ENCODE data around the gene PI4KB. TPM values are rescaled to one million over a fixed set of nuclear protein-coding genes. Genes with fewer than 3 reads are reported as not detected.

PI4KB gene
- total and polyA plus RNA-seq, 2 of the 13 experiments (the other 11 are each of a cell fraction or from before 2014, with no cell fraction given), result 19.5 to 29.3 TPM

DNA sequence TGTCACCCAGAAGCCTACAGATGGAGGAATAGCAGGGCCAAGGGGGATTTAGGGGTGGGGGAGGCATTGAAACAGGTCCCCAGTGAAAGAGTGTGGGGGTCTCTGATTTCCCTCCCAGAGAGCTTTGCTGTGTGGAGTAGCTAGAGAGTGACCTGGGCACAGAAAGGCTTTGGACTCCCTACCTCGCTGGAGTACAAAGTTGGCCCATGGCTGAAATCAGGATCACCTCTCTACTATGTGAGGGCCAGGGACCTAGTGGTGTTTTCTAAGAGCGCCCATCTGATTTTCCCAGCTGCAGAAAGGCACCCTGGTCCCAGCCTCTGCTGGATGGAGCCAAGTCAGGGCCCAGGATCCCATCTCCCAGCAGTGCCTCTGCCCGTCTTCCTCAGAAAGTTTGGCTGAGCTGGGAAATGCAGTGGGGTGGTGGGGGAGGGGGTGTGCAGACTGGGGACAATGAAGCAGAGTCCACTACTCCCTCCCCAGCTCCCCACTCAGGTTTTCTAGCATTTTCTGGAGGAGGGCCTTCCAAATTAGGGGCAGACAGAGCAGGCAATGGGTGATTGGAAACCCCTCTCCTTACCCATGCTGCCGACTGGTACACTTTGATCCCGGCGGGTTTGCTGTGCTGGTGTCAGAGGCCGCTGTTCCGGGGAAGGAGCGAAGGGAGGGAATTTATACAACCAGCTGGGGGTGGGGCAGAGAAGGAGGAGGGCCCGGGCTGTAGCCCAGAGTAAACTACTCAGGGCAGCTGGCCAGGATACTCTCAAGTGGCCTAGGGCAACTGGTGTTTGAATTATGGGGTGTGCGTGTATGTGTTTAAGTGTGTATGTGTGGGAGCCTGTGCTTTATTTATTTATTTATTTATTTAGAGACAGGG, 45.1 kb upstream of the PI4KB start, which contains the start of gene SELENBP1 (continued):
- TF ChIP-seq ATAD3A (CRISPR knock-in tag; IDR thresholded peaks at IDR 0.05) (no peak), REXO4 (CRISPR knock-in tag; IDR thresholded peaks at IDR 0.05; ENCODE audit: borderline replicate concordance) (no peak), ETV5 (CRISPR knock-in tag; IDR thresholded peaks at IDR 0.05; ENCODE audit: borderline replicate concordance) (peak; percentile 39; the same call in 1 of the 2 replicates), ASH2L (IDR thresholded peaks at IDR 0.05; ENCODE audit: insufficient read length, low read depth, low read length) (peak; percentile 43), NR0B2 (CRISPR knock-in tag; IDR thresholded peaks at IDR 0.05) (no peak), NR2C2 (CRISPR knock-in tag; IDR thresholded peaks at IDR 0.05; ENCODE audit: borderline replicate concordance) (no peak), USF2 (IDR thresholded peaks at IDR 0.05; ENCODE audit: low read depth, low read length) (no peak), USF2 (CRISPR knock-in tag; IDR thresholded peaks at IDR 0.05; ENCODE audit: borderline replicate concordance) (no peak), ZNF512B (CRISPR knock-in tag; IDR thresholded peaks at IDR 0.05; ENCODE audit: borderline replicate concordance) (no peak), HNF4G (IDR thresholded peaks at IDR 0.05; ENCODE audit: borderline replicate concordance, low read depth, low read length) (peak; percentile 56), HNF4G (CRISPR knock-in tag; IDR thresholded peaks at IDR 0.05; ENCODE audit: borderline replicate concordance, low read depth) (no peak; the same call in 1 of the 2 replicates), ZNF652 (CRISPR knock-in tag; IDR thresholded peaks at IDR 0.05; ENCODE audit: borderline replicate concordance, low read depth) (no peak), ZSCAN12 (CRISPR knock-in tag; IDR thresholded peaks at IDR 0.05) (no peak), GABPB1 (CRISPR knock-in tag; IDR thresholded peaks at IDR 0.05) (no peak), HNRNPK (IDR thresholded peaks at IDR 0.05; ENCODE audit: low read depth, low read length, poor library complexity, severe bottlenecking) (no peak), ZNF562 (CRISPR knock-in tag; IDR thresholded peaks at IDR 0.05; ENCODE audit: borderline replicate concordance) (no peak), TEAD2 (CRISPR knock-in tag; IDR thresholded peaks at IDR 0.05) (no peak), ARNTL (CRISPR knock-in tag; IDR thresholded peaks at IDR 0.05) (0 out of 2 replicates have a peak, but pooled peaks have one; percentile 36), SSRP1 (CRISPR knock-in tag; IDR thresholded peaks at IDR 0.05) (no peak), ZNF878 (CRISPR knock-in tag; IDR thresholded peaks at IDR 0.05) (no peak)
- TF ChIP-seq, protein P1, sequence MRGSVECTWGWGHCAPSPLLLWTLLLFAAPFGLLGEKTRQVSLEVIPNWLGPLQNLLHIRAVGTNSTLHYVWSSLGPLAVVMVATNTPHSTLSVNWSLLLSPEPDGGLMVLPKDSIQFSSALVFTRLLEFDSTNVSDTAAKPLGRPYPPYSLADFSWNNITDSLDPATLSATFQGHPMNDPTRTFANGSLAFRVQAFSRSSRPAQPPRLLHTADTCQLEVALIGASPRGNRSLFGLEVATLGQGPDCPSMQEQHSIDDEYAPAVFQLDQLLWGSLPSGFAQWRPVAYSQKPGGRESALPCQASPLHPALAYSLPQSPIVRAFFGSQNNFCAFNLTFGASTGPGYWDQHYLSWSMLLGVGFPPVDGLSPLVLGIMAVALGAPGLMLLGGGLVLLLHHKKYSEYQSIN (CRISPR knock-in tag; IDR thresholded peaks at IDR 0.05; ENCODE audit: borderline replicate concordance), result no peak
- TF ChIP-seq, protein P2, sequence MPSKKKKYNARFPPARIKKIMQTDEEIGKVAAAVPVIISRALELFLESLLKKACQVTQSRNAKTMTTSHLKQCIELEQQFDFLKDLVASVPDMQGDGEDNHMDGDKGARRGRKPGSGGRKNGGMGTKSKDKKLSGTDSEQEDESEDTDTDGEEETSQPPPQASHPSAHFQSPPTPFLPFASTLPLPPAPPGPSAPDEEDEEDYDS (CRISPR knock-in tag; IDR thresholded peaks at IDR 0.05), result peak; percentile 97

Data from HepG2 (cell line).